Heart left ventricle (tissue), 16 donors: ENCODE results near the gene HMGCS2. TPM values are rescaled to one million over a fixed set of nuclear protein-coding genes. Genes with fewer than 3 reads are reported as not detected.
"Not testable (repeated sequence)": the region's sequence is repeated elsewhere in the genome, so short reads cannot be mapped to it uniquely, and the experiment has no call there.

Source experiments
- ATAC-seq, 4 donors: fragments of 200-7000 bp; cut with Tn5 transposase; one replicate each; pipeline ENCODE4 v1.9.1; 2020 to 2022; ENCODE audit warnings: moderate library complexity in 4 of 4, mild to moderate bottlenecking in 3 of 4, moderate number of reproducible peaks in 1 of 4
- DNase-seq, 5 donors: peaks; one replicate each; pipeline ENCODE4 v3.0.0-alpha.2; 2020
- H3K27ac ChIP-seq, 12 donors: fragments of 200-600 bp; sonication (generic) in 4 of 12; one replicate each; pipeline versions ENCODE4 v1.5.0 to v1.8.0; 2016 to 2022; ENCODE audit warnings: mild to moderate bottlenecking in 2 of 12
- H3K27me3 ChIP-seq, 9 donors: fragments of 200-600 bp; sonication (generic) in 2 of 9; one replicate each; pipeline versions ENCODE4 v1.5.1 to v1.8.0; 2016 to 2022; ENCODE audit warnings: mild to moderate bottlenecking in 3 of 9
- H3K36me3 ChIP-seq, 9 donors: fragments of 200-600 bp; sonication (generic) in 2 of 9; one replicate each; pipeline versions ENCODE4 v1.5.0 to v1.8.0; 2018 to 2022; ENCODE audit warnings: mild to moderate bottlenecking in 2 of 9
- H3K4me1 ChIP-seq, 12 donors: fragments of 200-600 bp; sonication (generic) in 4 of 12; one replicate each; pipeline versions ENCODE4 v1.5.0 to v1.8.0; 2016 to 2022; ENCODE audit warnings: mild to moderate bottlenecking in 3 of 12
- H3K4me3 ChIP-seq, 12 donors: fragments of 200-600 bp; sonication (generic) in 4 of 12; one replicate each; pipeline versions ENCODE4 v1.5.0 to v1.8.0; 2017 to 2022; ENCODE audit warnings: mild to moderate bottlenecking in 9 of 12, moderate library complexity in 4 of 12
- H3K9me3 ChIP-seq, 12 donors: fragments of 200-600 bp; sonication (generic) in 4 of 12; one replicate each; pipeline versions ENCODE4 v1.5.0 to v1.8.0; 2016 to 2022; ENCODE audit warnings: mild to moderate bottlenecking in 1 of 12
- POLR2A ChIP-seq, 2 donors: fragments of 450-650 bp; IDR thresholded peaks; one replicate each; pipeline ENCODE4 v1.6.1; 2017; ENCODE audit warnings: antibody characterized with exemption in 2 of 2, mild to moderate bottlenecking in 2 of 2, moderate library complexity in 2 of 2
- WGBS, 4 donors: extraction: QIAGEN DNeasy Blood & Tissue Kit in 2 of 4; methylation state at CpG; one replicate each; pipeline versions ENCODE4 v1.1.5 to v1.1.7; 2013 to 2018; 5-methylcytosine and 5-hydroxymethylcytosine counted together
- intact Hi-C, 10 donors: fragments of 100-400 bp; cut with DNase I; formaldehyde crosslinking; loops; one replicate each; pipeline versions ENCODE4 v1.11.1 to v1.14.2; 2022
- polyA plus RNA-seq, 2 donors: library from polyadenylated mRNA; stranded (reverse); fragments of 200-250 nt; gene quantifications; one replicate each; pipeline ENCODE4 v1.2.3, GENCODE V29; 2013
- total RNA-seq, 9 donors: library from RNA; depleted of rRNA in 2 of 9; stranded (reverse); fragments of >200 nt in 2 of 9; fragmentation: NEBNext Ultra II Directional in 3 of 9; extraction: Animal tissue kit (Norgen Biotek cat#: 25700) in 3 of 9; gene quantifications; one replicate each; pipeline versions ENCODE4 v1.1.0 to v1.2.4, GENCODE V29; 2016 to 2023
- TF ChIP-seq, protein P1 (sequence below), 12 donors: fragments of 200-600 bp; sonication (generic) in 4 of 12; IDR thresholded peaks; one replicate each; pipeline versions ENCODE4 v1.5.0 to v1.8.0; 2018 to 2022; ENCODE audit warnings: antibody characterized with exemption in 12 of 12, mild to moderate bottlenecking in 5 of 12
- donor health status: ischemic (EF 13 %, LVEDD 7.1; RV severe dilation, severe dysfunction).
- donor health status: healthy with polysubstance abuse.
- donor health status: DM: no; HTN: yes; CAD: no.
- donor health status: DM: no; HTN: no; CAD: no.
- donor health status: ischemic (EF 25% LVEDD 6.9; RV normal size, moderate dysfunction).
- donor health status: ischemic (EF 25% LVEDD 5.7; RV mildly dilated, moderate dysfunction).
- donor health status: healthy.
- donor health status: DM: yes; HTN: yes; CAD: no.
- donor health status: ischemic (EF 35%, LVEDD 5.7; RV mildly dilated, moderate dysfunction).
- donor health status: nonischemic (EF 11% LVEDD 7.7; RV severe dilation, severe dysfunction).
- donor health status: DM: yes; HTN: yes; CAD: no.
- donor health status: PGD.
- donor health status: ischemic (EF 29% LVEDD 5.4; RV normal size, mild dysfunction).
- donor health status: nonischemic (EF 23%, LVEDD 6.1; RV moderate dilation, normal function).

HMGCS2 gene
- total and polyA plus RNA-seq, 11 donors = 0.42 to 504 (median 15.5) TPM

DNA sequence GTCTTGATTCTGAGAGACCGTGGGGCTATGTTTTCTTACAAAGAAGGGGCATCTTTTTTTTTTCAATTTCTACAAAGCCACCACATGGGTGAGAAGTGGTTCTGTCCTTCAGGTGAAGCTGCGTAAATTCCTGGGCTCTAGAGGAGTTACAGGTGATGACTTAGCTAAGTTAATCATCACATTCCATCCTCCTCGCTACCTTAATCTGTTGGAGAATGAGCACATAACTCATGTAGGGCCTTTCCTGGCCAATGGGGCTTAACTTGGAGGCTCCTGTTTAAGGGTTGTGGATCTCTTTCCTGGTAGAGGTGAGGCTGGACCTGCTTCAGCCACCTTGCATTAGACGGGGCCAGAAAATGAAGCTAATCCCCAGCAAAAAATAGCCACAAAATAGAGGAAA lies 22.7 kb upstream of the HMGCS2 start:
- ATAC-seq = no peak
- H3K36me3 ChIP-seq = no peaks in the 10 kb centered on the region
- H3K27ac ChIP-seq = no peak overlapping the region
- peaks cover 0 to 5% (median 0%) of the 10 kb centered on the region in 12 donors for H3K4me1 ChIP-seq
- H3K27me3 ChIP-seq = no peaks in the 10 kb centered on the region
- TF ChIP-seq, protein P1, sequence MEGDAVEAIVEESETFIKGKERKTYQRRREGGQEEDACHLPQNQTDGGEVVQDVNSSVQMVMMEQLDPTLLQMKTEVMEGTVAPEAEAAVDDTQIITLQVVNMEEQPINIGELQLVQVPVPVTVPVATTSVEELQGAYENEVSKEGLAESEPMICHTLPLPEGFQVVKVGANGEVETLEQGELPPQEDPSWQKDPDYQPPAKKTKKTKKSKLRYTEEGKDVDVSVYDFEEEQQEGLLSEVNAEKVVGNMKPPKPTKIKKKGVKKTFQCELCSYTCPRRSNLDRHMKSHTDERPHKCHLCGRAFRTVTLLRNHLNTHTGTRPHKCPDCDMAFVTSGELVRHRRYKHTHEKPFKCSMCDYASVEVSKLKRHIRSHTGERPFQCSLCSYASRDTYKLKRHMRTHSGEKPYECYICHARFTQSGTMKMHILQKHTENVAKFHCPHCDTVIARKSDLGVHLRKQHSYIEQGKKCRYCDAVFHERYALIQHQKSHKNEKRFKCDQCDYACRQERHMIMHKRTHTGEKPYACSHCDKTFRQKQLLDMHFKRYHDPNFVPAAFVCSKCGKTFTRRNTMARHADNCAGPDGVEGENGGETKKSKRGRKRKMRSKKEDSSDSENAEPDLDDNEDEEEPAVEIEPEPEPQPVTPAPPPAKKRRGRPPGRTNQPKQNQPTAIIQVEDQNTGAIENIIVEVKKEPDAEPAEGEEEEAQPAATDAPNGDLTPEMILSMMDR (IDR thresholded peaks at IDR 0.05) = no peak
- TF ChIP-seq POLR2A (IDR thresholded peaks at IDR 0.05) = no peak
- no peak for DNase-seq
- intact Hi-C loops = no loop called here
- 83 to 97% (median 94%) methylated on average over 4 of the region's 4 CpGs for WGBS, 4 donors
- H3K9me3 ChIP-seq = no peaks in the 10 kb centered on the region
- H3K4me3 ChIP-seq = no peak overlapping the region

DNA sequence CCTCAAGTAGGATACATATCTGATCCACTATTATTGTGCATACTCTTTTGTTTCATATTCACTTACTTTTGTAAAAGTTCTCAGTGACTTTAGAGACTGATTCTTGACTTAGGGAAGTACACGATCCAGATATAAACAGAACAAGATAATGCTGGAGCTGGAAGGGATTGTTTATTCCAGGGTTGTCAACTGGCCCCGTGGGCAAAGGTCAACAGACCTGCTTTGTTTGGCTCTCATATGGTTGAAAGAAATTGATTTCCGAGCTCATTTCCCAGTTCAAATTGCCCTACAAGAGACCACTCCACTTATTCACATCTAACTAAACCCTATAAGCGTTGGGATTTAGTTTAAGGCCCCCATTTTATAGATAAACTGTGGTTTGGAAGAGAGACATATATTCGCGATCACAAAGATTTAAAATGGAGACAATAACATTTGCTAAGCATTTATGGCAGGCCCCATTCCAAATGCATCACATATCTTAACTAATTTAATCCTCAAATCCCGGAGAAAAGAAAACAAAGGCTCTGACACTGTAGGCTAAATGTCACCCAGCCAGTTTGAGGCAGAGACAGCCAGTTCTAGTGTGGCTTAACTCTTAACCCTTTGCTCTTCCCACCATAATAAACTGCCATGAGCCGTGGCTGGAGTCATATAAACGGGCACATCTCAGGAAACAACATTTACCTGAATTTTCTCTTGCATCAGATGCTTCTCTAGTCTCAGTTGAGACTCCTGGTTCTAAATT lies 21.9 kb upstream of the HMGCS2 start:
- no peak for DNase-seq
- 62 to 77% (median 68%) methylated on average over 9 of the region's 9 CpGs for WGBS, 4 donors
- intact Hi-C loops = no loop called here
- no peaks in the 10 kb centered on the region for H3K9me3 ChIP-seq
- H3K27ac ChIP-seq = no peak overlapping the region
- no peaks in the 10 kb centered on the region for H3K36me3 ChIP-seq
- no peak overlapping the region for H3K4me3 ChIP-seq
- ATAC-seq = no peak
- peaks cover 0 to 5% (median 0%) of the 10 kb centered on the region in 12 donors for H3K4me1 ChIP-seq
- H3K27me3 ChIP-seq = no peaks in the 10 kb centered on the region
- TF ChIP-seq, protein P1 (IDR thresholded peaks at IDR 0.05) = no peak
- TF ChIP-seq POLR2A (IDR thresholded peaks at IDR 0.05) = no peak

DNA sequence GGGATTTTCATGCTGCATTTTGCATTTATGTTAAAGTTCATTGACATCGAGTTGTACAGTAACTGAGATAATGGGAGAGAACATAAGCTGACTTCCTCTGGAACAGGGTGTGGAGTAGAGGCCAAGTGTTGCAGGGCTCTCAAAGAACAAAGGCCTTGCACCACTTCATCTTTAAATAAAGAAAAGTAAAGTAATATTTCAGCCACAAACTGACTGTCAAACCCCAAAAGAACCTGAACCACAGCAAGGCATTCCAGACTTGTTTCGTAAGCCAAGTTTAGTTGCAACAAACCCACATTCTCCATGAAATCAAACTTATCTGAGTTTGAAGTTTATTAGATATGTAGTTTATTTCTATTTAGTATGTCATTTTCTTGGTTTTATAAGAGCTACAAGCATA lies 19.1 kb upstream of the HMGCS2 start:
- H3K27me3 ChIP-seq = no peaks in the 10 kb centered on the region
- H3K4me1 ChIP-seq = peaks cover 0 to 7% (median 0%) of the 10 kb centered on the region in 12 donors
- ATAC-seq (no peak), DNase-seq (no peak)
- WGBS, 4 donors = 52 to 75% (median 57%) methylated on average over 2 of the region's 2 CpGs
- intact Hi-C loops = no loop called here
- H3K4me3 ChIP-seq = no peak overlapping the region
- H3K36me3 ChIP-seq = no peaks in the 10 kb centered on the region
- H3K9me3 ChIP-seq = no peaks in the 10 kb centered on the region
- TF ChIP-seq, protein P1 (IDR thresholded peaks at IDR 0.05) = no peak
- no peak for TF ChIP-seq POLR2A (IDR thresholded peaks at IDR 0.05)
- H3K27ac ChIP-seq = no peak overlapping the region

DNA sequence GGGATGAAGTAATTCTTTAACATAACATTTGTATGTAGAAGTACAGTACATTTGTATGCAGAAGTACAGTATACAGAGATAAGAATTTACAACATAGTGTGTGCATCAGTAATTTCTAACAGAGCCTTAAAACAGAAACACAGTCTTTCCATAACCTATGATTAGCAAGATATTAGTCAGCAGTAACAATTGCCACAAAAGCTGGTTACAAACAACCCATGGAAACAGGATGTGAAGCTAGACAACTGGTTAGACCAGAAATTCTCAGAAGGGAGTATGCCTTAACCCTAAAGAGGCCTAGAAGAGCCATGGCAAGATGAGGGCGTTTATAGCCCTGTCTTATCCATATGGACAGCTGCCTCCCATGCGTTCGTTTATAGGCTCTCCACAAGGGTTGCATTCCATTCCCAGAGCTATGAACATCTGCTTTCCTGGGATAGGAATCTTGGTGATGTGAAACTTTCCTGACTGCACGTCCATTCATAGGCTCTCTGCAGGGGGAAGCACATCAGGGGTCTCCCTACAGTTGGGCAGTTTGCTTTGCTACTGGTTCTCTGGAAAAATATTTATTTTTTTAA lies 17.9 kb upstream of the HMGCS2 start:
- 72 to 80% (median 75%) methylated on average over 4 of the region's 4 CpGs for WGBS, 4 donors
- H3K27me3 ChIP-seq, H3K27ac ChIP-seq, ATAC-seq, DNase-seq, H3K4me1 ChIP-seq, H3K4me3 ChIP-seq, H3K36me3 ChIP-seq, H3K9me3 ChIP-seq, intact Hi-C loops: not testable (repeated sequence)

DNA sequence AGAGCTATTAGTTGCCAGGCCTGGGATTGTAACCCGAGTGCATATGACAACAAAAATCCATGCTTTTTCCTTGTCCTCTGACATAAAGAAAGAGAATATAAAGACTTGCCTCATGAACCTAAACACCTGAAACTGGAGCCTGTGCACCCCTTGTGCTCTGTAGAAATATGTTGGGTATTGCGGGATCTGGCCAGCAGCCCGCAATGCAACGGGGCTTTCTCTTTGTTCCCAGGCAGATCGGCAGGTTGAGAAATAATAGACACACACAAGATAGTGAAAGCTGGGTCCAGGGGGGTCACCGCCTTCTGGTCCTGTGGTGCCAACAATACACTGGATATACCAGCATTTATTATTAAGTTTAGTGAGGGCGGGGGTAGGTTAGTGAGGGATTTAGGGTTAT lies 17.3 kb upstream of the HMGCS2 start:
- H3K27me3 ChIP-seq, intact Hi-C loops: not testable (repeated sequence)

More for the DNA sequence above, 17.3 kb upstream of the HMGCS2 start:
- not testable (repeated sequence) for H3K27ac ChIP-seq, H3K9me3 ChIP-seq, H3K36me3 ChIP-seq, H3K4me3 ChIP-seq, ATAC-seq, H3K4me1 ChIP-seq, DNase-seq
- WGBS, 4 donors = 89 to 90% (median 90%) methylated on average over 7 of the region's 7 CpGs
